ENCODE results near the gene COL5A1. TPM values are rescaled to one million over a fixed set of nuclear protein-coding genes. Genes with fewer than 3 reads are reported as not detected.

Gene COL5A1
- total RNA-seq = 51.0 and 109 TPM in 2 replicates

GRCh38 chr9:134641173-134641989, at the start of gene COL5A1:
Gene COL5A1, plus strand, starts transcription at chr9:134641803. Its CDS starts 385 bp downstream, at chr9:134642188.

GRCh38 chr9:134880484-134881312, 239.1 kb downstream of the COL5A1 start, which contains the start of gene FCN2:
Gene FCN2, plus strand, starts transcription at chr9:134880810. Its CDS starts 12 bp downstream, at chr9:134880822.

Small RNA genes lying within 50 kb of the gene (small RNA-seq; reads per million reads assigned to genes)
- gene AL603650.1 = not detected
- gene MIR3689A = not detected
- gene MIR3689B = not detected
- gene MIR3689C = not detected
- not detected for gene MIR3689D1
- not detected for gene MIR3689D2
- gene MIR3689E = not detected
- gene MIR3689F = not detected

Other genes starting within 250 kb of the COL5A1 start
- gene FCN2, start 239.0 kb downstream of the COL5A1 start, total RNA-seq = not detected in 2 replicates